HFFc6 (cell line): ENCODE results near the gene GPR84. TPM values are rescaled to one million over a fixed set of nuclear protein-coding genes. Genes with fewer than 3 reads are reported as not detected.

Source experiments
- DNase-seq: peaks from one replicate; pipeline ENCODE4 v3.0.0-alpha.2; 2018
- H3K27ac Mint-ChIP-seq: 2 replicates; pipeline ENCODE4 v1.8.0; 2020; ENCODE audit warnings: mild to moderate bottlenecking, mixed read lengths
- H3K27me3 Mint-ChIP-seq: 2 replicates; pipeline ENCODE4 v1.8.0; 2021; ENCODE audit warnings: mild to moderate bottlenecking, moderate library complexity, mixed read lengths; ENCODE audit not compliant: insufficient read depth
- H3K36me3 Mint-ChIP-seq: 2 replicates; pipeline ENCODE4 v1.8.0; 2021; ENCODE audit warnings: low read depth, mixed read lengths
- H3K4me1 Mint-ChIP-seq: 2 replicates; pipeline ENCODE4 v1.8.0; 2020; ENCODE audit warnings: low read depth, mixed read lengths
- H3K4me3 Mint-ChIP-seq: 2 replicates; pipeline ENCODE4 v1.8.0; 2020; ENCODE audit warnings: mild to moderate bottlenecking, moderate library complexity, mixed read lengths
- H3K9me3 Mint-ChIP-seq: 2 replicates; pipeline ENCODE4 v1.8.0; 2020; ENCODE audit warnings: mild to moderate bottlenecking, mixed read lengths
- CTCF ChIP-seq: fragments of 200-600 bp; sonication (generic); IDR thresholded peaks from 2 replicates; pipeline ENCODE4 v1.5.0; 2021; ENCODE audit warnings: antibody characterized with exemption, mild to moderate bottlenecking
- total RNA-seq, 6 experiments: library from RNA; stranded (reverse); fragmentation: NEBNext Ultra II Directional; extraction: Animal tissue kit (Norgen Biotek cat#: 25700); gene quantifications; 2 replicates in 1 of 6; 3 replicates in 5 of 6; pipeline ENCODE4 v1.2.3, GENCODE V29; 2021

GPR84 gene
- total RNA-seq, 6 experiments from 2014 or later, result not detected

GRCh38 chr12:54368025-54368708, 3.9 kb upstream of the GPR84 start:
- TF ChIP-seq CTCF, result no peak
- no peak overlapping the region for H3K27ac Mint-ChIP-seq
- H3K27me3 Mint-ChIP-seq, result peaks cover 5% of the 10 kb centered on the region
- no peak for DNase-seq
- H3K36me3 Mint-ChIP-seq, result no peaks in the 10 kb centered on the region
- H3K4me1 Mint-ChIP-seq, result peaks cover 48% of the 10 kb centered on the region
- H3K4me3 Mint-ChIP-seq, result peak overlapping the region; percentile 76
- no peaks in the 10 kb centered on the region for H3K9me3 Mint-ChIP-seq

- no peak for TF ChIP-seq CTCF
- H3K36me3 Mint-ChIP-seq, result no peaks in the 10 kb centered on the region
- no peak overlapping the region for H3K27ac Mint-ChIP-seq
- peaks cover 7% of the 10 kb centered on the region for H3K27me3 Mint-ChIP-seq
- peaks cover 20% of the 10 kb centered on the region for H3K4me1 Mint-ChIP-seq
- H3K9me3 Mint-ChIP-seq, result no peaks in the 10 kb centered on the region
- no peak overlapping the region for H3K4me3 Mint-ChIP-seq
- no peak for DNase-seq
These were observed 668 bp downstream of the GPR84 start for GRCh38 chr12:54363618-54364017.

- Mint-ChIP-seq H3K4me1 (peaks cover 14% of the 10 kb centered on the region), H3K4me3 (no peak overlapping the region), H3K27ac (no peak overlapping the region), H3K36me3 (no peaks in the 10 kb centered on the region), H3K27me3 (peaks cover 7% of the 10 kb centered on the region), H3K9me3 (no peaks in the 10 kb centered on the region)
- no peak for DNase-seq
- TF ChIP-seq CTCF, result no peak
These were observed 1.2 kb downstream of the GPR84 start for GRCh38 chr12:54363047-54363446.

GRCh38 chr12:54360717-54361456, 3.4 kb downstream of the GPR84 start:
- Mint-ChIP-seq H3K27me3 (peaks cover 7% of the 10 kb centered on the region), H3K4me3 (peak overlapping the region; percentile 49; the same call in 1 of the 2 replicates), H3K27ac (no peak overlapping the region; the same call in none of the 2 replicates), H3K36me3 (no peaks in the 10 kb centered on the region), H3K9me3 (no peaks in the 10 kb centered on the region), H3K4me1 (peaks cover 5% of the 10 kb centered on the region; the same call in 1 of the 2 replicates)
- TF ChIP-seq CTCF, result peak; percentile 91
- peak; percentile 56 for DNase-seq

GRCh38 chr12:54359762-54360351, 4.4 kb downstream of the GPR84 start:
- Mint-ChIP-seq H3K27me3 (peaks cover 7% of the 10 kb centered on the region), H3K36me3 (no peaks in the 10 kb centered on the region), H3K9me3 (no peaks in the 10 kb centered on the region), H3K4me3 (0 out of 2 replicates have a peak overlapping the region, but pooled peaks have one; percentile 49), H3K27ac (no peak overlapping the region; the same call in none of the 2 replicates), H3K4me1 (peaks cover 9% of the 10 kb centered on the region; the same call in 1 of the 2 replicates)
- TF ChIP-seq CTCF, result no peak
- no peak for DNase-seq
